DMS79 treated with DMSO at 0.1 percent for 48 hours (cell line): Measurements from ENCODE around the gene KLF6.

Experiments
- DNase-seq: peaks from one replicate; lab custom pipeline; 2025; lab: John Stamatoyannopoulos, UW

The KLF6 gene

DNA sequence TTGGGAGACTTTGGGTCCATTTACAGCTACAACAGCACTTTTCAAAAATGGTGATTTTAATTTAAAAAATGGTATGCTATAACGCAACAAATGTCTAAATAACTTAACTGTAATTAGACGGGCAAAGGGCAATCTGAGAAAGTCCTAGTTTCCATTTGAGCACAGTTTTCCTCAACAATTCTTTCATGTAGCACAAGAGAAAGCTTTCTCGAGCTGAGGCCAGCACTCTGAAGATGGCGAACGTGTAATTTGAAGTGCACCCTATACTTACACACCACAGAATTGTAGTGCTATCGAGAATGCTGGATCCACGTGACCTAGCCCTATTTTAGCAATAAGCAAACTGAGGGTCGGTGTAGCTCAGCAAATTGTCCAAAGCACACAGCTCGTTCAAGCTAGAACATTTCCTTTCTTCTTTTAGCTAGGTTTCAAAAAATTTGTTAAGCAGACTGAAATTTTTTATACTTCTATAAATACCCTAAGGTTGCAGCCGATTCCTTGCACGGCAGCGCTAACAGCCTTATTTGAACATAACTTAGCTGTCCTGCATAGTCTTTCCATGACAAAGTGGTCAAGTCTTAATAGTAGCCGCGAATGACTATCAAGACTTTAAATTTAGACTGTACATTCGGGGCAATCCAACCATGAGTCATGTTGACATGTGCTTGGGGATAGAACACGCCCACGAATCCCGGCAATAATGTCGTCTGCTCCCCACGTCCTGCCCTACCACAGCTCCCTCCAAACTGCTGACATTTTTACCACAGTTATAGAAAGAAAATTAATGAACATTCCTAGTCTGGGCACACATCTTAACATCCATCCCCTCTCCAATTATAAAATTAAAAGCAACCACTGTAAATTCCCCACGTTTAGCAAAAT is 10.0 kb downstream of the KLF6 start:
- DNase-seq = no peak

DNA sequence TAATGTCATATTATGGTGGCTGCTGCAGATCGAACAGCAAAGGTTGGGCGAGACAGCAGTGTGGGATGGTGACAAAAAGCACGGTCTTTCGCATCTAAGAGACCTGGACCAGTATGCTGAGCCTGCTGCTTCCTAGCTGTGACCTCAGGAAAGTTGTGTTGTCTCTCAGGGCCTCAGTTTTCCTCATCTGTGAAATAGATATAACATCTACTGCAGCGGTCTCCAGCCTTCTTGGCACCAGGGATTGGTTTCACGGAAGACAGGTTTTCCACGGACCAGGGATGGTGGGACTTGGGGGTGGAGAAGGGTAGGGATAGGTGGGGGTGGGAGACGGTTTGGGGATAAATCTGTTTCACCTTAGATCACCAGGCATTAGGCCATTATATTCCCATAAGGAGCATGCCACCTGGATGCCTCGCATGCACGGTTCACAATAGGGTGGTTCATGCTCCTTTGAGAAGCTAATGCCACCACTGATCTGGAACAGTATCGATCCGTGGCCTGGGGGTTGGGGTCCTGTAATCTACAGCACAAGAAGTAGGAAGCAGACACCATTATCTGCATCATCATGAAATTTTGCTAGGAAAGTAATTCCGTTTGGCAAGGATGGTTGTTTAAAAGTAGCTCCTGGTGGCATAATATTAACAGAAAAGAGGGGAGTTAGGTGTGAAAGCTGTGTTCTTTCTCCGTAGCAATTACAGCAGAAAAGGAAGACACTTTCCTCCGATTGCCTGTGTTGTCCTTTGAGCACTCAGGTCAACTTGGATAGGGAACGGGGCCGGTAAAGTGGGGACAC is 10.8 kb downstream of the KLF6 start:
- DNase-seq = no peak

DNA sequence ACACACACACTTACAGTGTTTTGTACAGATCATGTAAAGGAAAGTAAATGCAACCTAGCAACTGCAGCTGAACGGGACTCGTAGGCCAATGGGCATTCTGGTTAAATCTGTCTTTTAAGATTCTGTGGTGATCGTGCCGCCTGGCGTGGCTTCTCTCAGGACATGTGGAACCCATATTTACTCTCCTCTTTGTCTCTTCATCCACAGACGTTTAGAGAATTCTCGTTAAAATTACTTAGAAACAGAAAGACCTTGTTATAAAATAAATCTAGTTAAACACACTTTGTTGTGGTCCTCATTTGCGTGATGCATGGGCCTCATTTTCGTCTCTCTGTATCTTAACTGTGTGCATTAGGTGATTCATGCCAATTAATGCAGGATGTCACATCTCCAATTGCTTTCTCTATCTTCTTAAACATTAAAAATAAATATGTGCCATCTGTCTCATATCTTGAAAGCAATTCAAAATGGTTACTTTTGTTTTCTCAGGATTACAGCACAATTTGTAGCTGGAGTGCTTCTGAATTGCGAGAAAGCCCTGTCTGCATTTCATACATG is 11.5 kb downstream of the KLF6 start:
- no peak for DNase-seq

DNA sequence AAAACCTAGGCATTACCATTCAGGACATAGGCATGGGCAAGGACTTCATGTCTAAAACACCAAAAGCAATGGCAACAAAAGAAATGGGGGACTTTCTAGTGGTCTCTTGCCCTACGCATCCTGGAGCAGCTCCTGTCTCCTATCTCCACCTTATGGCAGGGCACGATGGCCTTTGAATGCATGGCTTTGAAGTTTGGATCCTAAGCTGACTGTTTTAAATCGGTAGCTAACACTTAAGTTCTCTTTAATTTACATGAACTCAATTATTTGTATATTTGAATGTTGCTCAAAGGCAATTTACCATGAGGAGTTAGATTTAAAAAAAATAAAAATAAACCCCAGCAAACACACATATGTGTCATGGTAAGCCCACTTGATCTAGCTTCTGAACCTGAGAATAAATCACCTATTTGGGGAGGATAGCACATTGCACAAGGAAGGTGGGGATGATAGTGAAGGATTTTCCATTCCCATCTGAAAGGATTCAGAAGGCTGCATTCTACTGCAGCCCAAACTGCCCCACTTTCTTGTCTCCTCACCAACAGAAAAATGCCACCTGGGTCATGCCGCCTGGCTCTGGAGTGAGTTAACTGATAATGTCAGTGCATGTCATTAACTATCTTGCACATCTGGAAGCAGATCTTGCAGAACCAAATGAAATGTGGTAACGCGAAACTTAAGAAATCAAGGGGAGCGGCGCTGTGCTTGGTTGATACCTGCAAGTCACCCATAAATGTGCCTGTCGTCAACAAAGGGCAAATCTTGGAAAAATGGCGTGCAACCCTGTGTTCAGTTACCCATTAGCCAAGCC is 12.4 kb downstream of the KLF6 start:
- no peak for DNase-seq

- DNase-seq = no peak
Measured at GRCh38 chr10:3770611-3771110, 14.3 kb downstream of the KLF6 start.

DNA sequence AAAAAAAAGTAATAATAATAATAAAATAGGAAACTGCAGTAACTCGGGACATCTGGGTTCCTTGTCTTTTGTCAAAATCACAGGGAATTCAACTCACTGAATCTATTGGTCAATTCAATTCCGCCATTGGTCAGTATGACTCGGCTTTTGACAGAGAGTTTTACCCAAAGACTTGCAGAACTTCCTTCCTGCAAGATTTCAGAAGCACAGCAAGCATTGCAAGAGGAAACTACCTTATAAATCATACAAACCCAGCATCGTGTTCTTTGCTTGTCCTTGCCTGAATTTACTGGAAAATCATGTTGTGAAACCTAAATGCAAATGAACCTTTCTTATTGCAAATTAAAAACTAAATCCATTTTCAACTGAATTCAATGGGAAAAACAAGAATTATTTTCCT is 15.5 kb downstream of the KLF6 start:
- no peak for DNase-seq

- no peak for DNase-seq
Measured at GRCh38 chr10:3766046-3766756, 18.8 kb downstream of the KLF6 start.

DNA sequence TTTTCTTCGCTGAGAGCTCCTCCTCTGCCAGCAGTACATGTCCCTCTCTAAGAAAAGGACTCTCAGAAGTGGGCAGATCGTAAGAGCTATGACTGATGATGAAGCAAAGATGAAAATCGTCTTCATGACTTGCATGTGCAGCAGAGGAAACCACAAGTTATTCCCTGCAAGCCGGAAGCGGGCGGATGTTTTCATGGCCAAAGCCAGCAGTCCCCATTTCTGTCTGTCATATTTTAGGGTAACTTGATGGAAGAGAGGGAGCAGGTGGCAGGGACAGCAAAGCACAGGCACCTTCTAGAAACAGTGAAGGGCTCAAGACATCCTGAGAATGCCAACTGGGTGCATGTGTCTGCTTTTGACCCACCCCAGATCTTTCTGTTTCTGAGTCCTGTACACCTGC is 19.9 kb downstream of the KLF6 start:
- DNase-seq = no peak

DNA sequence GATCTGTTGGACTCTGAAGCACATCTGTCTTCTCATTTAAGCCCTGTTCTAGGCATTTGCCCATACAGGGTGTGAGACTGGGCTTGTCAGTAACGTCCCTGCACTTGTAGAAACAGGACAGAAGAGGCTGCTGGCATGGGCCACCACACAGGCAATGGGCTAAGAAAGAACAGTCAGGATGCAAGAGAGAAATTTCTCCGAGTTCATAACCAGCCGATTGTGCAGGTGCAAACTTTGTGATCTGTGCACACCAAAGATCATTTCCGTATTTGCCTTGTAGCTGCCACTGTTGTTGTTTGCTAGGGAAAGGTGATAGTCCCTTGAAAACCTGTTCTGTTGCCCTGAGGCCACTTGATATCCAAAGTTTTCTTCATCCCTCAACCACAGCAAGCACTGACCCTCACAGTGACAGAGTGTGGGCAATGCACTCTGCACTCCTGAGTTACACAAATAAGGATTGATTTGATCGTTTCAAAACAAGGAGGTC is 20.3 kb downstream of the KLF6 start:
- DNase-seq = no peak

DNA sequence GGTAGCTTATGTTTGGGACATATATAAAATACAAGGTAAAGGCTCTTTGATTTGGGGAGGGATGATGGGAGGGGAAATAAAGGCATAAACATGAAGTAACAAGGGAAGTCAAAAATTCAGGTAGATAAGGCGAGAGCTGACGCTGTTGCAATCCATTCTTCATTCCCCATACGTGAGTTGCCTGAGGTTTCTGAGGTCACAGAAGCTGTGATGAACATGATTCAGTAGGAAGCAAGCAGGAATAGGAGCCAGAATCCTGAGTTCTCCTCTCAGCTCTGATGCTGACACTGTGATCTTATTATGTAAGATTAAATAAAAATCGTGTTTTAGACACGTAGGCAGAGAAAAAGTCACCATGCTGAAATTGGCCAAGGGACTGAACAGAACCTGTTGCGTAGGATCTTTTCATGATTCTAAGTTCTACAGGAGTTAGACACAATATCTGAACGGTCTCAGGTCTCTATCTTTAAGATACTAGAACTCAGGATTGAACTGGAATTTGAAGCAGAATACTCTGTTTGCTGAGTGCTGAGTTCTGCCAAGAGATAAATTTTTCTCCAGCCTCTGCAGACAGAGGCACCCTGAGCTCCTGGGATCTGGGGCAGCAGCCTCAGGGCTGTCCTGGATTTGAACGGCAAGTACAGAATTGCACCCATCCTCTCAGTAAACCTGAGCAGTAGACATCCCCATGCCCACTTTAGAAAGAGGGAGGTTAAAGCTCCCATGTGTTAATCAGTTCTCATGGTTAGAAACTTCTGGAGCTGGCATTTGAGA is 21.0 kb downstream of the KLF6 start:
- DNase-seq = no peak

DNA sequence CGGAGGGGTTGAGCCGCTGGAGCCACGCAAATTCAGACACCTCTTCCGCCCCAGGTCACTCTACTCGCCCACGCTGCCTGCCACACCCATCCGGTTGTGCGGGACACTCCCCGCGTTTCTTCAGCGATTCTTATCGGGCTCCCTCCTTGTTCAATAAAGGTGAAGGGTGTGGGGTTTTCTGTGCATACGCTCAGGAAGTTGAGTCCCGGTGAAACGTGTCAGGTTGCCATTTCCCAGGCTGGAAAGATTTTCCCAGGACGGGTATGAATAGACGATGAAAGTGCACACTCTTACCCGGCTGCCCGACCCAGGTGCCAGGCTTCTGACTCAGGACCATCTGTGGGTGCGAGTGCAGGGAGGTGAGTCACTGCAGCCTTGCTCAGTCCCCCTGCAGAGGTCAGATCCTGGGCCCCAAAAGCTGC is 22.0 kb downstream of the KLF6 start:
- no peak for DNase-seq

GRCh38 chr10:3762309-3762708 is 22.7 kb downstream of the KLF6 start:
- DNase-seq = no peak

GRCh38 chr10:3761904-3762303 is 23.1 kb downstream of the KLF6 start:
- DNase-seq = no peak

DNA sequence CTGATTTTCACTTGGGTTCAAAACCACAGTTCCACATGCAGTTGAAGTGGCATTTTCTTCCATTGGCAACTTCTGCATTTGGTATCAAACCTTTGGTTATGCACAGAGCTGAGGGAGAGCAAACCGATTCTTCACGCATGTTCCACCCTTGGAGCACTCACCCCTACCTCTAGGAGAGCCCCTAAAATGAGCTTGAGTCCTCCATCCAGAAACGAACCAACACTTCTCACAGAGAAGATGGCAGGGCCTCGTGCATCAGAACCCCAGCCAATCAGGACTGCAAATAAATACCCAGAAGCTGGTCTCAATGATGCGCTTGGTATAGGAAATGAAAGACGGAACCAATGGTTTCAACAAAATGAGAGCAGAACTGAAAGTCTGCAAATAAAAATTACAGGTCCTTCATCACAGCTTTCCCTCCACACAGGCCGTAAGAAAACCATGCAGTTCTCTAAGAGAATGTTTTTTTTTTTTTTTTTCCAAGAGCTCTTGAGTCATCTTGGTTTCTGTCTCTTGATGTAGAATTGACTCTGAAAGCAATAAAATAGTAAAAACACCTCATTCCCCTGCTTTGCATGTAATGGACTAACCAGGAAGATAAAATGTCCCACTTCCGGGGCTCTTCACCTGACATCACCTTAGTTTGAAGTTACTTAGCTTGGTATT is 23.9 kb downstream of the KLF6 start:
- DNase-seq = no peak

GRCh38 chr10:3760083-3760482 is 24.9 kb downstream of the KLF6 start:
- DNase-seq = no peak

DNA sequence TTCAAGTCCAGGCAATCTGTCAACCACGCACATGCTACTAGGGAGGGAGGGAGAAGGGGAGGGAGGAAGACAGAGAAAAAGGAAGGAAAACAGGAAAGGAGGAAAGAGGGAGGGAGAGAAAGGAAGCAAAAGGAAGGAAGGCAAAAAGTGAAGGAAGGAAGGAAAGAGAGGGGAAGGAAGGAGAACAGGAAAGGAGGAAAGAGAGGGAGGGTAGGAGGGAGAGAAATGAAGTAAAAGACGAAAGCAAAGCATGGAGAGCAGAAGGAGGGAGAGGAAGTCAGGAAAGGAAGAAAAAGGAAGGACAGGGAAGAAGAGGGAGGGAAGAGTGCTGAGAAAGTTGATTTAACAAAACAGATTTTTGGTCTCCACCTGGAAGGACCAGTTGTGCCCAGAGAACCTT is 25.6 kb downstream of the KLF6 start:
- no peak for DNase-seq

GRCh38 chr10:3758491-3758970 is 26.5 kb downstream of the KLF6 start:
- DNase-seq = no peak

DNA sequence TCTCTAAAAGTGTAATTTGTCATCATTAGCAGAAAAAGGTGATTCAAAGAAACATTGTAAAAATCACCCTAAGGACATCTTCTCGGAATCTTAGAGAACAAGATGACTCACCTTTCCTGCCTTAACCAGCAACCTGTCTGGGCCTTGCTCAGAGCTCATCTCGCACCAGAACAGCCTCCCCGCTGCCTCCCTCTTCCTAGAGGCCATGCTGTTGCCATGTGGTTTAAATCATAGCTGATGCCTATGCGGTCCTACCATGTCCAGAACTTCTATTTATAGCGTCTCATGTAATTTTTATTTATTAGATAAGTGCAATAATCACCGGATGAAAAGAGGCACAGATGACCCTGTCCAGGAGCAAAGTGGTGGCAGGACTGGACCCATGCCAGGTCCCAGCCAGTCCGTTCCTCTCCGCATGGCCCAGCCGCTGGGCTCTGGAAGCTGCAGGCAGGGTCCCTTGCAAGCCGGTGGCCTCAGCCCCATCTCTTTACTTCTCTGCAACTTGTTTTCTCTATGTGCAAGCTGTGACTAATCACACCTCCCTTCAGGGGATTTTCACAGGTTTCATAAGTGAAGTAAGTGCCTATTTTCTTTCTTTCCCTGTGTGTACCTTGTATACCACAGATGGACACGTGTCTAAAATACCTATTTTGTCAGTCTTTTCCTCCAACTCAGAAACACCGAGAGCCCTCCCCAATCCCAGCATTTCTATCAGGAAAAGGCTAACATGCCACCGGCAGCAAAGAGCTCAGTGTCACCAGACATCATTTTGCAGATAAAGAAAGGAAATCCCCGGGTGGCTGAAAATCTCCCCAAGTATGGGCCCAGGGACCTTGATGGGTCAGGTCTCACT is 27.1 kb downstream of the KLF6 start:
- DNase-seq = no peak

GRCh38 chr10:3757250-3757637 is 27.8 kb downstream of the KLF6 start:
- DNase-seq = no peak
